ENCODE measurements around the gene ELOB. TPM values are rescaled to one million over a fixed set of nuclear protein-coding genes. Genes with fewer than 3 reads are reported as not detected.

Gene ELOB
- polyA plus RNA-seq, 3 donors from 2014 or later = 252 to 523 (median 328) TPM

Other genes starting within 250 kb of the ELOB start
- 1 to 10 TPM in 2 of 3 donors, under 1 TPM in 1; 0.90 to 3.0 (median 3.0) TPM for gene CEMP1, start 245.9 kb downstream of the ELOB start, polyA plus RNA-seq
- 10 to 100 TPM; 26.3 to 48.8 (median 27.1) TPM for gene PDPK1, start 239.3 kb downstream of the ELOB start, polyA plus RNA-seq
- 10 to 100 TPM; 22.2 to 38.9 (median 25.9) TPM for gene KCTD5, start 94.8 kb downstream of the ELOB start, polyA plus RNA-seq
- gene PRSS27, start 57.1 kb downstream of the ELOB start, polyA plus RNA-seq = under 1 TPM in 1 of 3 donors, not detected in 2; 0.18 TPM
- gene SRRM2, start 24.6 kb downstream of the ELOB start, polyA plus RNA-seq = 100 to 1,000 TPM in 1 of 3 donors, 10 to 100 TPM in 2; 11.5 to 113 (median 24.2) TPM
- 1 to 10 TPM in 2 of 3 donors, not detected in 1; 1.1 to 4.0 TPM for gene PRSS33, start 10.3 kb upstream of the ELOB start, polyA plus RNA-seq
- gene PRSS41, start 21.2 kb upstream of the ELOB start, polyA plus RNA-seq = not detected
- 10 to 100 TPM in 1 of 3 donors, 1 to 10 TPM in 2; 3.1 to 11.0 (median 6.8) TPM for gene PRSS21, start 40.0 kb upstream of the ELOB start, polyA plus RNA-seq
- gene ZG16B, start 53.0 kb upstream of the ELOB start, polyA plus RNA-seq = 1 to 10 TPM; 1.2 to 3.9 (median 1.5) TPM
- under 1 TPM in 2 of 3 donors, not detected in 1; 0.23 to 0.40 TPM for gene PRSS22, start 80.9 kb upstream of the ELOB start, polyA plus RNA-seq
- gene FLYWCH2, start 105.9 kb upstream of the ELOB start, polyA plus RNA-seq = 10 to 100 TPM; 15.9 to 24.5 (median 18.3) TPM
- gene FLYWCH1, start 134.7 kb upstream of the ELOB start, polyA plus RNA-seq = 10 to 100 TPM in 1 of 3 donors, 1 to 10 TPM in 2; 2.5 to 16.1 (median 4.8) TPM
- gene KREMEN2, start 187.0 kb upstream of the ELOB start, polyA plus RNA-seq = not detected
- 1 to 10 TPM; 2.7 to 3.5 (median 2.7) TPM for gene PAQR4, start 192.1 kb upstream of the ELOB start, polyA plus RNA-seq
- 1 to 10 TPM in 2 of 3 donors, not detected in 1; 3.2 to 4.3 TPM for gene PKMYT1, start 203.2 kb upstream of the ELOB start, polyA plus RNA-seq
- not detected for gene CLDN9, start 235.6 kb upstream of the ELOB start, polyA plus RNA-seq
- not detected for gene CLDN6, start 240.9 kb upstream of the ELOB start, polyA plus RNA-seq
- gene TNFRSF12A, start 243.1 kb upstream of the ELOB start, polyA plus RNA-seq = 1 to 10 TPM; 1.2 to 1.4 (median 1.4) TPM
- 10 to 100 TPM; 17.2 to 37.3 (median 21.5) TPM for gene HCFC1R1, start 246.7 kb upstream of the ELOB start, polyA plus RNA-seq
- 10 to 100 TPM; 40.1 to 45.4 (median 42.1) TPM for gene THOC6, start 246.8 kb upstream of the ELOB start, polyA plus RNA-seq